Aorta (tissue), 5 donors: ENCODE measurements around the gene LDHA. TPM values are rescaled to one million over a fixed set of nuclear protein-coding genes. Genes with fewer than 3 reads are reported as not detected.

ENCODE experiments used
- ATAC-seq: fragments of 200-7000 bp; cut with Tn5 transposase; one replicate; pipeline ENCODE4 v1.9.1; 2022; ENCODE audit warnings: moderate library complexity; ENCODE audit not compliant: low FRiP score
- DNase-seq, 2 donors: peaks; one replicate each; pipeline ENCODE4 v3.0.0-alpha.2; 2020
- H3K27ac ChIP-seq, 2 donors: one replicate each; pipeline ENCODE4 v1.5.1; 2013; ENCODE audit warnings: low read length in 2 of 2, mild to moderate bottlenecking in 2 of 2, moderate library complexity in 2 of 2, control low read depth in 1 of 2, inconsistent platforms in 1 of 2, low read depth in 1 of 2
- H3K27me3 ChIP-seq, 2 donors: one replicate each; pipeline ENCODE4 v1.6.1; 2013; ENCODE audit warnings: control low read depth in 1 of 2, low read length in 1 of 2, mild to moderate bottlenecking in 1 of 2, moderate library complexity in 1 of 2; ENCODE audit not compliant: insufficient read depth in 2 of 2, control insufficient read depth in 1 of 2
- H3K36me3 ChIP-seq, 2 donors: one replicate each; pipeline ENCODE4 v1.6.1; 2013; ENCODE audit warnings: control low read depth in 1 of 2, low read length in 1 of 2, mild to moderate bottlenecking in 1 of 2; ENCODE audit not compliant: insufficient read depth in 2 of 2, control insufficient read depth in 1 of 2
- H3K4me1 ChIP-seq, 2 donors: one replicate each; pipeline ENCODE4 v1.6.1; 2013; ENCODE audit warnings: low read length in 2 of 2, control low read depth in 1 of 2, mild to moderate bottlenecking in 1 of 2, moderate library complexity in 1 of 2; ENCODE audit not compliant: insufficient read depth in 2 of 2, control insufficient read depth in 1 of 2
- H3K4me3 ChIP-seq, 2 donors: one replicate each; pipeline ENCODE4 v1.5.1; 2013; ENCODE audit warnings: low read length in 2 of 2, control low read depth in 1 of 2, mild to moderate bottlenecking in 1 of 2
- H3K9me3 ChIP-seq: one replicate; pipeline ENCODE4 v1.6.1; 2013; ENCODE audit warnings: mild to moderate bottlenecking, low read length; ENCODE audit not compliant: control insufficient read depth
- WGBS, 2 donors: extraction: QIAGEN DNeasy Blood & Tissue Kit; methylation state at CpG; one replicate each; pipeline ENCODE4 v1.1.7; 2013; 5-methylcytosine and 5-hydroxymethylcytosine counted together
- intact Hi-C, 2 donors: fragments of 100-400 bp; cut with DNase I; formaldehyde crosslinking; loops; one replicate each; pipeline versions ENCODE4 v1.14.2 to v1.15.0; 2022
- microRNA-seq, 2 donors: library from miRNA; unstranded; fragments of <30 nt; microRNA quantifications; one replicate each; pipeline ENCODE4 v1.2.0, GENCODE V29; 2020
- polyA plus RNA-seq, 2 donors: library from polyadenylated mRNA; stranded (reverse); fragments of 200-250 nt; gene quantifications; one replicate each; pipeline ENCODE4 v1.2.3, GENCODE V29; 2013
- total RNA-seq, 2 donors: library from RNA; stranded (reverse); fragmentation: NEBNext Ultra II Directional; extraction: Animal tissue kit (Norgen Biotek cat#: 25700); gene quantifications; one replicate each; pipeline ENCODE4 v1.2.1, GENCODE V29; 2021
- donor health status: healthy with polysubstance abuse.
- donor health status: Bipolar disorder and iron deficiency.
- donor health status: DM: no; HTN: no; CAD: no.
- donor health status: DM: no; HTN: no; CAD: no.
- donor health status: DM: yes; HTN: yes; CAD: no.

LDHA gene
- total and polyA plus RNA-seq, 4 donors, result 539 to 591 (median 587) TPM

DNA sequence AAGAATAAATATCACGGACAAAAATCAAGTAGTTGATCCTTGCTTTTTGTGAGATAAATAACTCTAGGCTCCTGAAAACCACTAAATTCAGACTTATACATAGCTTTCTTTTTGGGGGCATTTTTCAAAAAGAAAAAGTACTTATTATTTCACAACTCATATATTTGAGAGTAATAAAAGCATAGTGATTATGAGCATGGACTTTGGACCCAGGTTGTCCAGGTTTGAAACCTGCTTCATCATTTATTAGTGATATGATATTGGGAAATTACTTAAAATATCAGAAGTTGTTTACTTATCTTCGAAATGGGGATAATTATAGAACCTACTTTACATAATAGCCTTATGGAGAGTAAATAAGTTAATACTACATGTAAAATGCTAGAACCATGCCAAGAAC, 44.3 kb downstream of the LDHA start:
- Histone ChIP-seq H3K27me3 (no peaks in the 10 kb centered on the region), H3K27ac (no peak overlapping the region), H3K4me1 (no peaks in the 10 kb centered on the region), H3K36me3 (no peaks in the 10 kb centered on the region), H3K9me3 (no peaks in the 10 kb centered on the region), H3K4me3 (no peak overlapping the region)
- no peak for DNase-seq
- ATAC-seq, result no peak
- 69% methylated on average over 2 of the region's 2 CpGs for WGBS, 2 donors
- intact Hi-C loops, result no loop called here

- DNase-seq (no peak), ATAC-seq (no peak)
- intact Hi-C loops, result no loop called here
- WGBS, 2 donors, result 85 to 91% methylated on average over 3 of the region's 3 CpGs
- Histone ChIP-seq H3K4me1 (no peaks in the 10 kb centered on the region), H3K9me3 (no peaks in the 10 kb centered on the region), H3K4me3 (no peak overlapping the region), H3K27me3 (no peaks in the 10 kb centered on the region), H3K36me3 (no peaks in the 10 kb centered on the region), H3K27ac (no peak overlapping the region)
Observed at GRCh38 chr11:18449251-18449650, 54.9 kb downstream of the LDHA start.

DNA sequence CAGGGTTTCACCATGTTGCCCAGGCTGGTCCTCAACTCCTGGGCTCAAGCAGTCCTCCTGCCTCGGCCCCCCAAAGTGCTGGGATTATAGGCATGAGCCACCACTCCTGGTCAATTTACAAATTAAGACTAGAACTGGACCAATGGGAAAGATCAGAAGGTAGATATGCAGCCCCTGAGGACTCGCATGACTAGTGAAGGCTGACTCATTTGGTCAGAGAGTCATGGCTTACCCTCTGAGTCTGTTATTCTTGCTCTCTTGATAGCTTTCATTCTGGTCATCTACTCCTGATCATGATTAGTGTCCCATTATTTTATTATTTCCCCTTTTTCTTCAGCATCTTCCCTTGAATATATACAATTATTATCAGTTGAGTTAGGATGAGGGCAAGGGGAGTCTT, 58.6 kb downstream of the LDHA start:
- Histone ChIP-seq H3K9me3 (no peaks in the 10 kb centered on the region), H3K4me1 (no peaks in the 10 kb centered on the region), H3K36me3 (no peaks in the 10 kb centered on the region), H3K4me3 (no peak overlapping the region), H3K27ac (no peak overlapping the region), H3K27me3 (no peaks in the 10 kb centered on the region)
- ATAC-seq, result no peak
- no peak for DNase-seq
- intact Hi-C loops, result no loop called here
- WGBS, 2 donors, result 77 to 79% methylated on average over 2 of the region's 2 CpGs

GRCh38 chr11:18455686-18456372, 61.5 kb downstream of the LDHA start, which contains the start of gene LDHAL6A:
Gene LDHAL6A (plus strand): TSS chr11:18455856. CDS start chr11:18456681, 825 bp downstream.
- H3K36me3 ChIP-seq, result no peaks in the 10 kb centered on the region
- WGBS, 2 donors, result 55 to 65% methylated on average over 41 to 47 of the region's 47 CpGs
- no peak within 1 kb of the TSS for H3K27ac ChIP-seq
- H3K27me3 ChIP-seq, result no peaks in the 10 kb centered on the region
- ATAC-seq (no peak), DNase-seq (no peak)
- no peaks in the 10 kb centered on the region for H3K4me1 ChIP-seq
- no peaks in the 10 kb centered on the region for H3K9me3 ChIP-seq
- H3K4me3 ChIP-seq, result no peak within 1 kb of the TSS
- intact Hi-C loops, result no loop called here

DNA sequence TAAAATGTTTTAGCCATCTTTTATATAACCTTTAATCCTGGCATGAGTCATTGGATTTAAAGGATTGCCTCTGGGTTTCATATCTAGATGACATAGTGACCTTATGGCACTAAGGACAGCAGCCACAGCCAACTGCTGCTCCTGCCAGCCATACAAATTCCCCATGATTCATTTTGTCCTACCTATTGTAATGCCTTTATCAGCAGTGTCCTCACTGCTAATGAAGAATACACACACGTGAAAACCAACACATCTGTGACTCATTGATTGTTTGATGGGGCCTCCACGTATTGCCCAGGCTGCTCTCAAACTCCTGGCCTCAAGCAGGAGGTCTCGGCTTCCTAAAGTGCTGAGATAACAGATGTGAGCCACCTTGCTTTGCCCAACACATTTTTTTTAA, 63.1 kb downstream of the LDHA start:
- Histone ChIP-seq H3K4me1 (no peaks in the 10 kb centered on the region), H3K27ac (no peak overlapping the region), H3K27me3 (no peaks in the 10 kb centered on the region), H3K4me3 (no peak overlapping the region), H3K36me3 (no peaks in the 10 kb centered on the region), H3K9me3 (no peaks in the 10 kb centered on the region)
- WGBS, 2 donors, result 62 to 65% methylated on average over 3 of the region's 3 CpGs
- ATAC-seq (no peak), DNase-seq (no peak)
- intact Hi-C loops, result no loop called here

Small RNAs within 50 kb of the gene (microRNA-seq; reads per million reads assigned to microRNA genes)
- 0.60 to 0.99 reads per million in 2 donors for gene MIR3159

Other genes starting within 250 kb of the LDHA start
- gene MRGPRX4, start 221.7 kb upstream of the LDHA start, total RNA-seq, result not detected
- not detected for gene MRGPRX4, start 221.7 kb upstream of the LDHA start, polyA plus RNA-seq
- under 1 TPM in 1 of 2 donors, not detected in 1; 0.84 TPM for gene SAA4, start 157.8 kb upstream of the LDHA start, total RNA-seq
- gene SAA4, start 157.8 kb upstream of the LDHA start, polyA plus RNA-seq, result 1 to 10 TPM in 1 of 2 donors, not detected in 1; 2.1 TPM
- 10 to 100 TPM; 21.8 to 26.3 TPM for gene SAA2, start 145.9 kb upstream of the LDHA start, total RNA-seq
- 1 to 10 TPM in 1 of 2 donors, not detected in 1; 1.3 TPM for gene SAA2, start 145.9 kb upstream of the LDHA start, polyA plus RNA-seq
- gene SAA1, start 128.3 kb upstream of the LDHA start, total RNA-seq, result 100 to 1,000 TPM in 1 of 2 donors, 10 to 100 TPM in 1; 69.0 to 161 TPM
- gene SAA1, start 128.3 kb upstream of the LDHA start, polyA plus RNA-seq, result 10 to 100 TPM in 1 of 2 donors, 1 to 10 TPM in 1; 6.5 to 12.3 TPM
- gene HPS5, start 72.4 kb upstream of the LDHA start, total RNA-seq, result 10 to 100 TPM; 22.6 to 25.5 TPM
- gene HPS5, start 72.4 kb upstream of the LDHA start, polyA plus RNA-seq, result 10 to 100 TPM; 12.2 to 22.5 TPM
- gene GTF2H1, start 72.0 kb upstream of the LDHA start, total RNA-seq, result 10 to 100 TPM; 39.3 to 53.3 TPM
- gene GTF2H1, start 72.0 kb upstream of the LDHA start, polyA plus RNA-seq, result 10 to 100 TPM; 35.6 to 38.2 TPM
- gene LDHC, start 17.8 kb downstream of the LDHA start, total RNA-seq, result under 1 TPM in 1 of 2 donors, not detected in 1; 0.60 TPM
- gene LDHC, start 17.8 kb downstream of the LDHA start, polyA plus RNA-seq, result under 1 TPM in 1 of 2 donors, not detected in 1; 0.56 TPM
- gene LDHAL6A, start 61.3 kb downstream of the LDHA start, total RNA-seq, result not detected
- gene LDHAL6A, start 61.3 kb downstream of the LDHA start, polyA plus RNA-seq, result not detected
- gene TSG101, start 132.4 kb downstream of the LDHA start, total RNA-seq, result 10 to 100 TPM; 37.2 to 40.3 TPM
- gene TSG101, start 132.4 kb downstream of the LDHA start, polyA plus RNA-seq, result 10 to 100 TPM; 46.0 to 53.2 TPM
- gene UEVLD, start 194.2 kb downstream of the LDHA start, total RNA-seq, result 10 to 100 TPM; 22.4 to 25.2 TPM
- 10 to 100 TPM; 11.4 to 18.7 TPM for gene UEVLD, start 194.2 kb downstream of the LDHA start, polyA plus RNA-seq
- 1 to 10 TPM; 1.8 to 6.6 TPM for gene MISFA, start 205.2 kb downstream of the LDHA start, total RNA-seq
- gene MISFA, start 205.2 kb downstream of the LDHA start, polyA plus RNA-seq, result under 1 TPM in 1 of 2 donors, not detected in 1; 0.95 TPM
- gene SPTY2D1, start 239.8 kb downstream of the LDHA start, total RNA-seq, result 10 to 100 TPM; 16.9 to 19.9 TPM
- gene SPTY2D1, start 239.8 kb downstream of the LDHA start, polyA plus RNA-seq, result 1 to 10 TPM; 3.9 to 6.1 TPM